ENCODE data around the gene CTNNA3. TPM values are rescaled to one million over a fixed set of nuclear protein-coding genes. Genes with fewer than 3 reads are reported as not detected.

Gene CTNNA3
- total RNA-seq, 2 donors from 2014 or later: not detected

GRCh38 chr10:66187053-66187733 is 1508.8 kb downstream of the CTNNA3 start:
- DNase-seq (ENCODE audit: low spot score): no peak
- Mint-ChIP-seq H3K4me3 (no peak overlapping the region), H3K27ac (no peak overlapping the region), H3K27me3 (no peaks in the 10 kb centered on the region), H3K9me3 (no peaks in the 10 kb centered on the region), H3K4me1 (ENCODE audit: low read depth in 2 of 2) (no peaks in the 10 kb centered on the region), H3K36me3 (no peaks in the 10 kb centered on the region)
- no peak for ATAC-seq

- Mint-ChIP-seq H3K4me3 (no peak overlapping the region), H3K36me3 (no peaks in the 10 kb centered on the region)
Observed at GRCh38 chr10:66183028-66183427, 1513.0 kb downstream of the CTNNA3 start.

GRCh38 chr10:66180581-66181318 is 1515.2 kb downstream of the CTNNA3 start:
- DNase-seq (ENCODE audit: low spot score) (no peak), ATAC-seq (no peak)
- H3K9me3 Mint-ChIP-seq: no peaks in the 10 kb centered on the region
- H3K4me1 Mint-ChIP-seq (ENCODE audit: low read depth in 2 of 2): no peaks in the 10 kb centered on the region
- H3K4me3 Mint-ChIP-seq: no peak overlapping the region
- H3K27me3 Mint-ChIP-seq: no peaks in the 10 kb centered on the region
- no peaks in the 10 kb centered on the region for H3K36me3 Mint-ChIP-seq
- no peak overlapping the region for H3K27ac Mint-ChIP-seq

More at GRCh38 chr10:66183028-66183427, 1513.0 kb downstream of the CTNNA3 start:
- DNase-seq (ENCODE audit: low spot score): no peak
- Mint-ChIP-seq H3K4me1 (ENCODE audit: low read depth in 2 of 2) (no peaks in the 10 kb centered on the region), H3K9me3 (no peaks in the 10 kb centered on the region), H3K27ac (no peak overlapping the region), H3K27me3 (no peaks in the 10 kb centered on the region)
- ATAC-seq: no peak

GRCh38 chr10:66180021-66180420 is 1516.0 kb downstream of the CTNNA3 start:
- Mint-ChIP-seq H3K4me1 (ENCODE audit: low read depth in 2 of 2) (no peaks in the 10 kb centered on the region), H3K36me3 (no peaks in the 10 kb centered on the region), H3K9me3 (no peaks in the 10 kb centered on the region), H3K4me3 (no peak overlapping the region), H3K27ac (no peak overlapping the region), H3K27me3 (no peaks in the 10 kb centered on the region)
- no peak for ATAC-seq
- no peak for DNase-seq (ENCODE audit: low spot score)

DNA sequence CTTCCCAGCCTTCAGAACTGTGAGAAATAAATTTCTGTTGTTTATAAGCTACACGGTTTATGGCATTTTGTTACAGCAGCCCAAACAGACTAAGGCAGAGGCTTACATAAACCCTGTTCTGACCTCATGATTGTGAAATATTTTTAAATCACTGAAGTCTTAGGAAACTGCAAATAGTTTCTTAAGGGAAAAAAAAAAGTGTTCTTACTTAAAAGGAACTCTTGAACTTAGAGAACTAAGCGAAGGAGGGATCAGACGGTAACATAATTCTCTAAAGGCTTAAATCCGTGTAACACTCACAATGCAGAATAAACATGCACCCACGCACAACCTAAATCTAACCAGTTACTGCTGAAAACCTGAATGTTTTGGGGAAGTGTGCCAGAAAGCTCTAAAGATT is 1519.2 kb downstream of the CTNNA3 start:
- Mint-ChIP-seq H3K4me1 (ENCODE audit: low read depth in 2 of 2) (no peaks in the 10 kb centered on the region), H3K9me3 (no peaks in the 10 kb centered on the region), H3K27me3 (no peaks in the 10 kb centered on the region), H3K4me3 (no peak overlapping the region), H3K36me3 (no peaks in the 10 kb centered on the region), H3K27ac (no peak overlapping the region)
- ATAC-seq: no peak
- DNase-seq (ENCODE audit: low spot score): no peak

DNA sequence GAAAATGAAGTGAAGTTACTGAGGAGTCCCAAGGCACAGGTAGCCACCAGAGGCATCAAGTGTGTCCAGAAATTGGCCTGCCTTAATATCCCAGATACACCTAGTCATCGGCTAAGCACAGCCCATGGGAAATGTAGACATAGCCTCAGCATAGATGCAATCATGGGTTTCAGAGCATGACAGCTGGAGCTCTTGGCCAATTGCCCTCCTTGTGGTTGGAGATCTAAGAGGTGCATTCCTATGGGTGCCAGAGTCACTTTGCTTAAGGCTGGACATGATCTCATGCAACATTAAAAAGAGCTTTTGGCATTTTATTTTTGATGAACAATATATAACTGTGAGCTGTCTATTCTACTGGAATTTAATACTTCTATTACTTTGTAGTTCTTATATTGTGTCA is 1528.2 kb downstream of the CTNNA3 start:
- Mint-ChIP-seq H3K36me3 (peaks cover 7% of the 10 kb centered on the region), H3K9me3 (peaks cover 8% of the 10 kb centered on the region)
- no peak for DNase-seq (ENCODE audit: low spot score)

GRCh38 chr10:66162560-66163143 is 1533.3 kb downstream of the CTNNA3 start:
- Mint-ChIP-seq H3K27me3 (no peaks in the 10 kb centered on the region), H3K4me3 (no peak overlapping the region), H3K36me3 (peaks cover 9% of the 10 kb centered on the region), H3K4me1 (ENCODE audit: low read depth in 2 of 2) (no peaks in the 10 kb centered on the region), H3K27ac (no peak overlapping the region), H3K9me3 (peaks cover 22% of the 10 kb centered on the region)
- ATAC-seq: no peak
- no peak for DNase-seq (ENCODE audit: low spot score)

More for the DNA sequence above, 1528.2 kb downstream of the CTNNA3 start:
- Mint-ChIP-seq H3K4me3 (no peak overlapping the region), H3K27me3 (no peaks in the 10 kb centered on the region), H3K4me1 (ENCODE audit: low read depth in 2 of 2) (no peaks in the 10 kb centered on the region), H3K27ac (no peak overlapping the region)
- ATAC-seq: no peak

DNA sequence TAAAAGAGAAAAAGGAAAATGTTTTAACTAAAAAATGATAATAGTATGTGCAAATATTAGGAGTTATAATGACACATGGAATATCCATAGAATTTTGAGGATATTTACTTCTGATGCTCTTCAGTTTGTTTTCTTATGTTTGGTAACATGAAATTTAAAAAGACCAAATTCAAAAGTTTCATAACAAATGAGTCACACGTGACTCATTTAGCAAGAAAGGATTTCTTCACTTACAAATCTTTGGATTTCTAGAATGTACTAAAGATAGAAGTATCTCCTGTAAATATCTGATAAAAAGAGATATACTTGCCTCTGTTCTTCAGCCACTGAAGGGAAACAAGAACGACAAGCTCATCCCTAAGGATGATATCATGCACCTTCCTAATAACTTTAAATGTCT is 1544.6 kb downstream of the CTNNA3 start:
- Mint-ChIP-seq H3K9me3 (no peaks in the 10 kb centered on the region), H3K4me3 (no peak overlapping the region), H3K4me1 (ENCODE audit: low read depth in 2 of 2) (no peaks in the 10 kb centered on the region), H3K36me3 (no peaks in the 10 kb centered on the region), H3K27ac (no peak overlapping the region), H3K27me3 (no peaks in the 10 kb centered on the region)
- no peak for DNase-seq (ENCODE audit: low spot score)
- no peak for ATAC-seq

DNA sequence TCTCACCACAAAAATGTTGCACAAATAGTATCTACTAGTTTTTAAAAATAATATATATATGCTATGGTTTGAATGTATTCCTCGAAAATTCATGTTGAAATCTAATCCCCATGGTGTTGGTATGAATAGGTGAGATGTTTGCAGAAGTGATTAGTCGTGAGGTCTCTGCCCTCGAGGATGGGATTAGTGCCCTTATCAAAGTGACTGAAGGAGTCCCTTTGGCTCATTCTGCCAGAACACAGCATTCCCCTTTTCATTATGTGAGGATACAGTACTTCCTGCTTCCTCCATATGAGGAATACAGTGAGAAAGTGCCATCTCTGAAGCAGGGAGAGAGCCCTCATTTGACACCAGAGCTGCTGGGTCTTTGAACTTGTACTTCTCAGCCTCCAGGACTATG is 1547.7 kb downstream of the CTNNA3 start:
- DNase-seq (ENCODE audit: low spot score) (no peak), ATAC-seq (no peak)
- no peaks in the 10 kb centered on the region for H3K9me3 Mint-ChIP-seq
- no peaks in the 10 kb centered on the region for H3K27me3 Mint-ChIP-seq
- no peak overlapping the region for H3K4me3 Mint-ChIP-seq
- H3K4me1 Mint-ChIP-seq (ENCODE audit: low read depth in 2 of 2): no peaks in the 10 kb centered on the region
- H3K27ac Mint-ChIP-seq: no peak overlapping the region
- H3K36me3 Mint-ChIP-seq: no peaks in the 10 kb centered on the region

- Mint-ChIP-seq H3K4me1 (ENCODE audit: low read depth in 2 of 2) (no peaks in the 10 kb centered on the region), H3K27ac (no peak overlapping the region), H3K4me3 (no peak overlapping the region), H3K27me3 (no peaks in the 10 kb centered on the region), H3K36me3 (no peaks in the 10 kb centered on the region), H3K9me3 (no peaks in the 10 kb centered on the region)
- no peak for ATAC-seq
- no peak for DNase-seq (ENCODE audit: low spot score)
Observed at GRCh38 chr10:66144016-66144415, 1552.0 kb downstream of the CTNNA3 start.

DNA sequence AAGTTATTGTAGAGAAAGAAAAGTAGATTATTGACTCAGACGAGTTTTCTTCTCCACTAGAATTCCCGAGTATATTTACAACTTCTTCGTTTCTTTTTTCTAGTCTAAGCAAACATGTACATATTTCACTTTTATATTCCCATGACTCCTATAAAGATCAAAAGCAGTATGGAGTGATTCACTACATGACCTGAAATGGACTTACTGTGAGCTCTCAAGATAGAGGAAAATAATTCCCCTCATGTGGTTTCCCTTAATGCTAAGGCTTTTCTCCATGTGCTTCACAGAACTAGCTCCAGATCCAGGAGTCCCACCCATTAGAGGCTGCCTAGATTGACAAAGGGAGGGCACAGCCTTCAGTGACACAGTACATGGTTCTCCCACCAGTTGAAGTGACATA is 1593.2 kb downstream of the CTNNA3 start:
- H3K9me3 Mint-ChIP-seq: peaks cover 18% of the 10 kb centered on the region
- ATAC-seq (no peak), DNase-seq (ENCODE audit: low spot score) (no peak)
- H3K27me3 Mint-ChIP-seq: no peaks in the 10 kb centered on the region
- no peak overlapping the region for H3K4me3 Mint-ChIP-seq
- no peaks in the 10 kb centered on the region for H3K4me1 Mint-ChIP-seq (ENCODE audit: low read depth in 2 of 2)
- H3K27ac Mint-ChIP-seq: no peak overlapping the region
- H3K36me3 Mint-ChIP-seq: no peaks in the 10 kb centered on the region

DNA sequence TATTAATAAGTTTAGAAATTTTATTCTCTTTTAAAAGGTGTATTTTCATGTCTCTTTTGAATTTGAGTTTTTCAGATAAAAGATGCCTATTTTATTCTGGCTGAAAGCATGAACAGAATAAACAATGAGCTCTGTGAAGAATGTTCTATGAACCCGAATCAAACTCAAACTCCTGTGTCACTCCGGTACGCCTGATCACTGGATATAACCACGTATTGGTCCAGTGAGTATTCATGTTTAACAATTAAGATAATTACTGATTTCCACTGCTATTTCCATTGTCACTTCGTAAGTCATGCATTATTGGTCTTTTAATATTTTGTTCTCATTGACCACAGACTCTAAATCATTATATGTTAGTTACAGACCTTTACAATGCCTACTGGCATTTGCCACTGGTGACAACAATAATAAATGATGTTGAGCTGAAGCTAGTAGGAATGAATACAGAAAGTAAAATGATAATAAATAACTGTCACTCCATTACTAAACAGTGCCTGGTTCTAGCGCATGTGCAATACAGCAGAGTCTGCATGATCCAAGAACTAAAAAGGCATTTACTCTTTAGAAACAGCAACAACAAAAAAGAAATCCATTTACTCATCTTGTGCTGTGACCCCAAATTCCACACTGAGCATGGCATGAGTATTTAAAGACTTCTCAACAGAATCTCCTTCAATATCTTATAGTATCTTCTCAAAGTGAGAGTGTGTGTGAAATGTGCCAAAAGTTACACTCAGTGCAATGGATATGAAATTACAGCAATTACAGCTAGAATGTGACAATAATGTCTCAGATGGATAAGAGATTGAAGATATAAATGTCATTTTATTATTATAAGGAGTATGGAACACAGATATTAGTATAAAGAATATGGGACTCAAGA is 1597.2 kb downstream of the CTNNA3 start:
- no peaks in the 10 kb centered on the region for H3K27me3 Mint-ChIP-seq
- ATAC-seq: no peak

GRCh38 chr10:66095610-66096009 is 1600.4 kb downstream of the CTNNA3 start:
- H3K27ac Mint-ChIP-seq: no peak overlapping the region
- no peaks in the 10 kb centered on the region for H3K4me1 Mint-ChIP-seq (ENCODE audit: low read depth in 2 of 2)
- peaks cover 25% of the 10 kb centered on the region for H3K9me3 Mint-ChIP-seq
- DNase-seq (ENCODE audit: low spot score): no peak
- H3K36me3 Mint-ChIP-seq: no peaks in the 10 kb centered on the region
- no peaks in the 10 kb centered on the region for H3K27me3 Mint-ChIP-seq
- no peak for ATAC-seq
- no peak overlapping the region for H3K4me3 Mint-ChIP-seq

More for the DNA sequence above, 1597.2 kb downstream of the CTNNA3 start:
- peaks cover 19% of the 10 kb centered on the region for H3K9me3 Mint-ChIP-seq
- no peak for DNase-seq (ENCODE audit: low spot score)
- H3K4me3 Mint-ChIP-seq: no peak overlapping the region
- H3K36me3 Mint-ChIP-seq: no peaks in the 10 kb centered on the region
- H3K27ac Mint-ChIP-seq: no peak overlapping the region
- H3K4me1 Mint-ChIP-seq (ENCODE audit: low read depth in 2 of 2): no peaks in the 10 kb centered on the region

All from natural killer cell treated with Interleukin-12 subunit alpha and Interleukin-12 subunit beta and Interleukin-15 and Interleukin-18, amount 100 ng/mL, for 72 hours (primary cell).